C4-2B (cell line): Measurements from ENCODE around the gene PGLYRP4.

Experiments
- H3K27ac ChIP-seq: fragments of 450-650 bp; 2 replicates; pipeline ENCODE4 v1.5.1; 2017
- ZFX ChIP-seq: fragments of 450-650 bp; IDR thresholded peaks from 2 replicates; pipeline ENCODE4 v1.6.1; 2017
- TF ChIP-seq, protein P1 (sequence below): fragments of 450-650 bp; conservative IDR thresholded peaks from 2 replicates; pipeline ENCODE4 v1.5.1; 2017; ENCODE audit warnings: mild to moderate bottlenecking

Gene PGLYRP4

DNA sequence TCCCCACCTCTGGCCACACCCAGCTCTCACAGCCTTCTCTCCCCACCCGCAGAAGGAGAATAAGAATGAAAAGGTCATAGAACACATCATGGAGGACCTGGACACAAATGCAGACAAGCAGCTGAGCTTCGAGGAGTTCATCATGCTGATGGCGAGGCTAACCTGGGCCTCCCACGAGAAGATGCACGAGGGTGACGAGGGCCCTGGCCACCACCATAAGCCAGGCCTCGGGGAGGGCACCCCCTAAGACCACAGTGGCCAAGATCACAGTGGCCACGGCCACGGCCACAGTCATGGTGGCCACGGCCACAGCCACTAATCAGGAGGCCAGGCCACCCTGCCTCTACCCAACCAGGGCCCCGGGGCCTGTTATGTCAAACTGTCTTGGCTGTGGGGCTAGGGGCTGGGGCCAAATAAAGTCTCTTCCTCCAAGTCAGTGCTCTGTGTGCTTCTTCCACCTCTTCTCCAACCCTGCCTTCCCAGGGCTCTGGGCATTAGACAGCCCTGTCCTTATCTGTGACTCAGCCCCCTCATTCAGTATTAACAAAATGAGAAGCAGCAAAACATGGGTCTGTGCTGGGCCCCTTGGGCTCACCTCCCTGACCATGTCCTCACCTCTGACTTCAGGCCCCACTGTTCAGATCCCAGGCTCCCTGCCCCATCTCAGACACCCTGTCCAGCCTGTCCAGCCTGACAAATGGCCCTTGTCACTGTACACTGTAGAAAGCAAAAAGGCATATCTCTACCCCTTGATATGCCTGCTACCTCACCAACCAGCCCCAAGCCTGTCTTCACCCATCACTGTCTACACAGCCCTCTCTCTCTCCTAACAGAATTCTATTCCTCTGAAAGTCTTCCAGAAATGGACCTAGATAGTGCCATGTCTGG lies 12.2 kb upstream of the PGLYRP4 start:
- H3K27ac ChIP-seq = no peak overlapping the region
- TF ChIP-seq ZFX = no peak
- TF ChIP-seq, protein P1, sequence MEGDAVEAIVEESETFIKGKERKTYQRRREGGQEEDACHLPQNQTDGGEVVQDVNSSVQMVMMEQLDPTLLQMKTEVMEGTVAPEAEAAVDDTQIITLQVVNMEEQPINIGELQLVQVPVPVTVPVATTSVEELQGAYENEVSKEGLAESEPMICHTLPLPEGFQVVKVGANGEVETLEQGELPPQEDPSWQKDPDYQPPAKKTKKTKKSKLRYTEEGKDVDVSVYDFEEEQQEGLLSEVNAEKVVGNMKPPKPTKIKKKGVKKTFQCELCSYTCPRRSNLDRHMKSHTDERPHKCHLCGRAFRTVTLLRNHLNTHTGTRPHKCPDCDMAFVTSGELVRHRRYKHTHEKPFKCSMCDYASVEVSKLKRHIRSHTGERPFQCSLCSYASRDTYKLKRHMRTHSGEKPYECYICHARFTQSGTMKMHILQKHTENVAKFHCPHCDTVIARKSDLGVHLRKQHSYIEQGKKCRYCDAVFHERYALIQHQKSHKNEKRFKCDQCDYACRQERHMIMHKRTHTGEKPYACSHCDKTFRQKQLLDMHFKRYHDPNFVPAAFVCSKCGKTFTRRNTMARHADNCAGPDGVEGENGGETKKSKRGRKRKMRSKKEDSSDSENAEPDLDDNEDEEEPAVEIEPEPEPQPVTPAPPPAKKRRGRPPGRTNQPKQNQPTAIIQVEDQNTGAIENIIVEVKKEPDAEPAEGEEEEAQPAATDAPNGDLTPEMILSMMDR = no peak

DNA sequence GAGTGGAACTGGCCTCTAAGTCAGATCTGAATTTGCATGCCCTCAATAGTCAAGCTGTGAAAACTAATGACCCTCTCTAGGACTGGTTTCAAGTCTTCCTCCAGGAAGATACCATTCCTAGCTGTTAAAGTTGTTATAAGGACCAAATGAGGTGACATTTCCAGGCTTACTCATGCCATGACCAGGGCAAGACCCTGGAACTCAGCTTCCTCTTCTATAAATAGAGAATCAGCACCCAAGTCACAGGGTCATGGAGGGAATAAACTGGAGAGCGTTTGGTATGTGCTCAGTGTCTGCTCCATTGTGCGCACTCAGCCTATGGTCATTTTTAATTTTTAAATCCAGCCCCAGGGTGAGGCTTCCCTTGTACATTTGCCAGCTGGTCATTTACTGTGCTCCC lies 11.5 kb upstream of the PGLYRP4 start:
- TF ChIP-seq ZFX = no peak
- TF ChIP-seq, protein P1 = no peak
- no peak overlapping the region for H3K27ac ChIP-seq

DNA sequence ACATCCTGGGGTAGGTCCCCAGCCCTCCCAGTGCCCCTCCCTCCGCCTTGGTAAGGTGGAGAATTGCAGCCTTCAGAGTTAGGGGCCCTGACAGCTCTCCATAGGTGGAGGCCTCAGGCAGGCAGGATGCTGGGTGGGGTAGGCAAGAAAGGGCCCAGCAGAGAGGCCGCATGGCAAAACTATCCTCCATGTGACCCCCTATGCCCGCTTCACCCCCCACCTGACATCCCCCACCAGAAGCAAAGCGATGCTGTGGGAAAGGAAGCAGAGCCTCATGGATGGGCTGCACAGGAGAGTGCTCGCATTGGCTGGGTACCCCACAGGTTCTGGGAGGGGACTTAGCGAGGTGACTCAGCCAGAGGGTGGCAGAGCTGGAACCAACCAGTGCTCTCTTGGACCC lies 10.6 kb upstream of the PGLYRP4 start:
- TF ChIP-seq, protein P1 = no peak
- no peak for TF ChIP-seq ZFX
- H3K27ac ChIP-seq = no peak overlapping the region

DNA sequence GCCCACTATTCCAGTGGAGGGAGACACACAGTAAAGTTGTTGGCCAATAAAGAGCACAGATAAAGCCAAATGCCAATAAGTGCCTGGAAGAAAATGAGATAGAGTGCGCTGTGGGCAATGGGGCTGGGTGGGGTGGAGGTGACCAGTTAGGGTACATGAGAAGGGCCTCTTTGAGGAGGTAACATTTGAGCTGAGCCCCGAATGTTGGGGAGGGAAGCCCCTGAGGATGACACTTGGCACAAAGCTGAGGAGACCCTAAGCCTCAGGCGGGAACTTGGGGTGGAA lies 10.0 kb upstream of the PGLYRP4 start:
- no peak overlapping the region for H3K27ac ChIP-seq
- TF ChIP-seq, protein P1 = no peak
- no peak for TF ChIP-seq ZFX

DNA sequence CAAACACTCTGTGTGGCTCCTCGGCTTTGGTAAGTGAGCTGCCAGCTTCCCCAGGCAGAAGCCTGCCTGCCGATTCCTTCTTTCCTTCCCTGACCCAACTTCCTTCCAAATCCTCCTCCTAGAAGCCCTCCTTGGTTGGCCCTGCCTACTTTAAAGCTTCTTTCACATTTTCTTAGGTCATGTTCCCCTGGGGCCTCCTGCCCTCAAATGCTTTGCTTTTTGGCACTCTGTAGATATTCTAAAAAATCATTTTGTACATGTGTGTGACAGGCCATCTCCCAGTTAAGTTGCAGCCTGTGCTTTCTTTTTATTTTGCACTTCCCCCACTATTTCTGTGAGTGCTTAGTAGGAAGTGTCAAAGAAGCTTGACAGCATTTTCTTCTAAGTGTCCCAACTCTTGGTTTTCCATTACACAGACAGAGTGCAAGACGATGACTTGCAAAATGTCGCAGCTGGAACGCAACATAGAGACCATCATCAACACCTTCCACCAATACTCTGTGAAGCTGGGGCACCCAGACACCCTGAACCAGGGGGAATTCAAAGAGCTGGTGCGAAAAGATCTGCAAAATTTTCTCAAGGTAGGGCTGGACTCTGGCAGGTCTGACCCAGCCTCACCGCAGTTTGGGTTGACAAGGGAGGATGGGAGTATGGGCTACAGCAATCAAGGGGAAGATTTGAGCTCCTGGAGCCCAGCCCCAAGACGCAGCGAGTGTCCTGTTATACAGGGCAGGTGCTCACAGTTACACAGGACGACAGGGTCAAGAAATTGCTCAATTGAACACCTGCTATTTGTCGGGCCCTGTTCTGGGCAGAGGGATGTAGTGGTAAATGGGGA lies 9.4 kb upstream of the PGLYRP4 start, which contains the start of gene S100A9:
Gene S100A9 (plus strand): TSS at position 2 of the 838 bp plus-strand sequence. CDS start 430 bp downstream, at position 432.
- H3K27ac ChIP-seq = no peak within 1 kb of the TSS; the same call in 1 of the 2 replicates
- TF ChIP-seq, protein P1 = no peak
- no peak for TF ChIP-seq ZFX

DNA sequence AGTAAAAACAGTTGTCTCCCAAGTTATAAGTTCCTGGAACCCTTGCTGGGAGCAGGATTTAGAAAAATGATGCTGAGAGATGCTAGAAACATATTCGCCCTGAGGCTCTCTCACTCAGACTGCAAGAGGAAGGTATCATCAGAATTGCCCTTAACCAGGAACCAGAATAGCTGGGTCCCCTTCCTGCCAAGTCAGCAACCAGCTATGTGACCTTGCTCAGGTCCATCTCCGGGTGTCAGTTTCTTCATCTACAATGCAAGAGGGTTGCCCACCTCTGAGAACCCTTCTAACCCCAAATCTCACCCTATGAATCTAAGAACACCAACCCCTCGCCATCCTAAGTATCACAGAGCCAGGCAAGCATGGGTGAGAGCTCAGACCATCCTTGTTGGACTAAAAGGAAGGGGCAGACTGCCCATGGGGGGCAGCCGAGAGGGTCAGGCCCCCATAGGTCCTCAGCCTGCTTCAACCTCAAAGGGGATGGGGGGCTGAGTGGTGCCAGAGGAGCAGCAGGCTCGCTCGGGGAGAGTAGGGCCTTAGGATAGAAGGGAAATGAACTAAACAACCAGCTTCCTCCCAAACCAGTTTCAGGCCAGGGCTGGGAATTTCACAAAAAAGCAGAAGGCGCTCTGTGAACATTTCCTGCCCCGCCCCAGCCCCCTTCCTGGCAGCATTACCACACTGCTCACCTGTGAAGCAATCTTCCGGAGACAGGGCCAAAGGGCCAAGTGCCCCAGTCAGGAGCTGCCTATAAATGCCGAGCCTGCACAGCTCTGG lies 8.6 kb upstream of the PGLYRP4 start:
- TF ChIP-seq, protein P1 = no peak
- no peak for TF ChIP-seq ZFX
- H3K27ac ChIP-seq = no peak overlapping the region; the same call in 1 of the 2 replicates
